ENCODE results near the gene PYDC2.

DNA sequence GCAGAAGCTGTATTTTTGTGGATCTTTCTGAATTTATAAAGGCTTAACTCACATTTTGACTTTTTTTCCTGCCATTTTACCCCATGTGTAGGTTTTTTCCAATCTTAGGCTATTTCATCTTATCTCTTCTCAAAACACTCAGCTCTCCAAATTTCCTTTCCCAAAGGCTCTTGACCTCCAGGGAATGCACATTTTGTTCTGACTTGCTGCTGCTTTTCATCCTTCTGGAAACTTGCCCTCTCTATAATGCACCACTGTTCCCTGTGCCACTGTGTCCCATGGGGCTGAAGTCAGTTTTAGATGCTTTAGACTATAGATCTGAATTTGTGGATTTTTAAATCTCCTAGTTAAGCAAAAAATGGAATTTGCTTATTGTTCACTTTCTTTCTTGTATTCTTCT is 9.1 kb downstream of the PYDC2 start:
- no peak for TF ChIP-seq EZH2 (IDR thresholded peaks at IDR 0.05; ENCODE audit: low read depth)
- TF ChIP-seq, protein P1, sequence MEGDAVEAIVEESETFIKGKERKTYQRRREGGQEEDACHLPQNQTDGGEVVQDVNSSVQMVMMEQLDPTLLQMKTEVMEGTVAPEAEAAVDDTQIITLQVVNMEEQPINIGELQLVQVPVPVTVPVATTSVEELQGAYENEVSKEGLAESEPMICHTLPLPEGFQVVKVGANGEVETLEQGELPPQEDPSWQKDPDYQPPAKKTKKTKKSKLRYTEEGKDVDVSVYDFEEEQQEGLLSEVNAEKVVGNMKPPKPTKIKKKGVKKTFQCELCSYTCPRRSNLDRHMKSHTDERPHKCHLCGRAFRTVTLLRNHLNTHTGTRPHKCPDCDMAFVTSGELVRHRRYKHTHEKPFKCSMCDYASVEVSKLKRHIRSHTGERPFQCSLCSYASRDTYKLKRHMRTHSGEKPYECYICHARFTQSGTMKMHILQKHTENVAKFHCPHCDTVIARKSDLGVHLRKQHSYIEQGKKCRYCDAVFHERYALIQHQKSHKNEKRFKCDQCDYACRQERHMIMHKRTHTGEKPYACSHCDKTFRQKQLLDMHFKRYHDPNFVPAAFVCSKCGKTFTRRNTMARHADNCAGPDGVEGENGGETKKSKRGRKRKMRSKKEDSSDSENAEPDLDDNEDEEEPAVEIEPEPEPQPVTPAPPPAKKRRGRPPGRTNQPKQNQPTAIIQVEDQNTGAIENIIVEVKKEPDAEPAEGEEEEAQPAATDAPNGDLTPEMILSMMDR (conservative IDR thresholded peaks at IDR 0.05) = no peak
